H1 (cell line): Measurements from ENCODE around the gene ABL1. TPM values are rescaled to one million over a fixed set of nuclear protein-coding genes. Genes with fewer than 3 reads are reported as not detected.
A peak's percentile ranks its signal among the peaks of the same experiment; 100 is the strongest.

Experiments
- CTCF ChIA-PET: fragments of 300-600 bp; sonication (Branson Sonifier 250); formaldehyde crosslinking; loops from one replicate; lab custom pipeline; 2021; ENCODE audit not compliant: partially characterized antibody; lab: Charles Lee
- POLR2A ChIA-PET: fragments of 300-600 bp; sonication (Branson Sonifier 250); formaldehyde crosslinking; loops from one replicate; lab custom pipeline; 2021; ENCODE audit warnings: inconsistent platforms; ENCODE audit not compliant: partially characterized antibody; lab: Charles Lee
- DNase-seq, 2 experiments: peaks; one replicate each; pipeline versions ENCODE4 v3.0.0 to v3.0.0-alpha.2; 2010 to 2022; ENCODE audit warnings: low spot score in 2 of 2, low read depth in 1 of 2, mixed read lengths in 1 of 2
- FAIRE-seq: peaks from 2 replicates; lab custom pipeline; 2011; peaks lifted over from hg19 to GRCh38; lab: Jason Lieb, UNC
- H2AFZ ChIP-seq: 2 replicates; pipeline ENCODE4 v1.8.1; 2012; ENCODE audit warnings: low read length, inconsistent platforms
- H2AK5ac ChIP-seq: 2 replicates; pipeline ENCODE4 v1.6.1; 2013; ENCODE audit warnings: low read depth, low read length
- H2BK120ac ChIP-seq: replicated peaks from 2 replicates; pipeline ENCODE3; 2013; ENCODE audit warnings: low read depth, low read length, inconsistent platforms
- H2BK12ac ChIP-seq: 2 replicates; pipeline ENCODE4 v1.6.1; 2013; ENCODE audit warnings: low read depth, low read length
- H2BK15ac ChIP-seq: 2 replicates; pipeline ENCODE4 v1.6.1; 2013; ENCODE audit warnings: low read length
- H2BK20ac ChIP-seq: 2 replicates; pipeline ENCODE4 v1.6.1; 2013; ENCODE audit warnings: low read length
- H2BK5ac ChIP-seq: 2 replicates; pipeline ENCODE4 v1.6.1; 2013; ENCODE audit warnings: low read depth, low read length
- H3K14ac ChIP-seq: 2 replicates; pipeline ENCODE4 v1.6.1; 2013; ENCODE audit warnings: inconsistent platforms; ENCODE audit not compliant: insufficient read length
- H3K18ac ChIP-seq: 2 replicates; pipeline ENCODE4 v1.6.1; 2013; ENCODE audit warnings: low read length; ENCODE audit errors: extremely low read depth
- H3K23ac ChIP-seq: 2 replicates; pipeline ENCODE4 v1.6.1; 2013; ENCODE audit warnings: inconsistent platforms; ENCODE audit not compliant: insufficient read length
- H3K23me2 ChIP-seq: 2 replicates; pipeline ENCODE4 v1.6.1; 2013; ENCODE audit warnings: low read depth, low read length
- H3K27ac ChIP-seq: 2 replicates; pipeline ENCODE4 v1.6.1; 2011; ENCODE audit warnings: low read depth, low read length, inconsistent platforms
- H3K27me3 ChIP-seq, 4 experiments: replicated peaks in 1 of 4; 1 replicate in 1 of 4; 2 replicates in 3 of 4; pipeline versions ENCODE4 v1.6.1 to v1.8.1; 2011 to 2013; ENCODE audit warnings: low read length in 3 of 4, mild to moderate bottlenecking in 3 of 4, inconsistent platforms in 2 of 4, mixed read lengths in 2 of 4, moderate library complexity in 1 of 4; ENCODE audit not compliant: control insufficient read depth in 3 of 4, insufficient read depth in 3 of 4; ENCODE audit errors: extremely low read depth in 1 of 4
- H3K36me3 ChIP-seq, 4 experiments: 2 replicates each; pipeline versions ENCODE4 v1.6.1 to v1.8.1; 2011 to 2013; ENCODE audit warnings: mild to moderate bottlenecking in 4 of 4, low read length in 3 of 4, moderate library complexity in 2 of 4, control low read depth in 1 of 4, inconsistent platforms in 1 of 4; ENCODE audit not compliant: insufficient read depth in 4 of 4, control insufficient read depth in 2 of 4
- H3K4ac ChIP-seq: replicated peaks from 2 replicates; pipeline ENCODE3; 2013; ENCODE audit warnings: low read length, low read depth, mixed read lengths, inconsistent platforms; ENCODE audit not compliant: insufficient read length
- H3K4me1 ChIP-seq, 4 experiments: replicated peaks in 1 of 4; 1 replicate in 1 of 4; 2 replicates in 3 of 4; pipeline versions ENCODE4 v1.6.1 to v1.8.1; 2011 to 2013; ENCODE audit warnings: low read length in 3 of 4, inconsistent platforms in 2 of 4, mixed read lengths in 1 of 4; ENCODE audit not compliant: insufficient read depth in 4 of 4, control insufficient read depth in 3 of 4
- H3K4me2 ChIP-seq, 2 experiments: 2 replicates each; pipeline versions ENCODE4 v1.6.1 to v1.8.1; 2011 to 2013; ENCODE audit warnings: low read depth in 2 of 2, low read length in 2 of 2, control low read depth in 1 of 2, inconsistent platforms in 1 of 2, mild to moderate bottlenecking in 1 of 2; ENCODE audit not compliant: insufficient read depth in 1 of 2
- H3K4me3 ChIP-seq, 4 experiments: fragments of 200-600, 300-600 bp in 1 of 4; sonication (generic), shearing (Covaris generic), sonication (Bioruptor Twin) in 1 of 4; 2 replicates each; pipeline versions ENCODE4 v1.5.1 to v1.8.1; 2011 to 2016; ENCODE audit warnings: low read length in 4 of 4, low read depth in 3 of 4, control low read depth in 2 of 4, inconsistent platforms in 2 of 4, mild to moderate bottlenecking in 2 of 4, mixed read lengths in 1 of 4, moderate library complexity in 1 of 4; ENCODE audit not compliant: insufficient read depth in 2 of 4; ENCODE audit errors: extremely low read depth in 1 of 4
- H3K56ac ChIP-seq: replicated peaks from 2 replicates; pipeline ENCODE3; 2013; ENCODE audit warnings: low read depth, mild to moderate bottlenecking, mixed read lengths, low read length, inconsistent platforms; ENCODE audit not compliant: insufficient read length
- H3K79me1 ChIP-seq: 2 replicates; pipeline ENCODE4 v1.6.1; 2013; ENCODE audit warnings: low read depth, low read length, control low read depth
- H3K79me2 ChIP-seq, 2 experiments: 2 replicates each; pipeline versions ENCODE4 v1.6.1 to v1.8.1; 2012 to 2013; ENCODE audit warnings: low read length in 2 of 2, mild to moderate bottlenecking in 2 of 2, inconsistent platforms in 1 of 2; ENCODE audit not compliant: insufficient read depth in 2 of 2, control insufficient read depth in 1 of 2
- H3K9ac ChIP-seq, 4 experiments: replicated peaks in 1 of 4; 1 replicate in 1 of 4; 2 replicates in 3 of 4; pipeline versions ENCODE4 v1.6.1 to v1.8.1; 2011 to 2013; ENCODE audit warnings: low read depth in 3 of 4, low read length in 3 of 4, control low read depth in 2 of 4, mild to moderate bottlenecking in 2 of 4, moderate library complexity in 2 of 4, inconsistent platforms in 1 of 4; ENCODE audit errors: extremely low read depth in 1 of 4
- H3K9me3 ChIP-seq, 2 experiments: 2 replicates each; pipeline versions ENCODE4 v1.6.1 to v1.8.1; 2012 to 2013; ENCODE audit warnings: mild to moderate bottlenecking in 2 of 2, moderate library complexity in 2 of 2, control low read depth in 1 of 2, inconsistent platforms in 1 of 2, low read depth in 1 of 2, low read length in 1 of 2, mixed read lengths in 1 of 2; ENCODE audit not compliant: insufficient read depth in 2 of 2
- H4K20me1 ChIP-seq, 2 experiments: replicated peaks in 1 of 2; 2 replicates each; pipeline versions ENCODE3 to v1.8.1; 2011 to 2013; ENCODE audit warnings: inconsistent platforms in 2 of 2, low read length in 2 of 2, mild to moderate bottlenecking in 1 of 2; ENCODE audit not compliant: insufficient read depth in 2 of 2, control insufficient read depth in 1 of 2
- H4K5ac ChIP-seq: 2 replicates; pipeline ENCODE4 v1.6.1; 2013; ENCODE audit warnings: low read length, low read depth, mixed read lengths, inconsistent platforms; ENCODE audit not compliant: insufficient read length
- H4K8ac ChIP-seq: 2 replicates; pipeline ENCODE4 v1.8.0; 2013; ENCODE audit warnings: mild to moderate bottlenecking, moderate library complexity, low read length, inconsistent platforms; ENCODE audit not compliant: insufficient read depth; ENCODE audit errors: extremely low read depth
- H4K91ac ChIP-seq: replicated peaks from 2 replicates; pipeline ENCODE3; 2013; ENCODE audit warnings: low read length, mixed read lengths, inconsistent platforms; ENCODE audit not compliant: insufficient read length
- JUND ChIP-seq: IDR thresholded peaks from 2 replicates; pipeline ENCODE4 v1.6.1; 2011; ENCODE audit warnings: mild to moderate bottlenecking, improper control_type of control experiment, low read length
- WGBS, 2 experiments: shearing (Covaris generic) in 1 of 2; methylation state at CpG; one replicate each; pipeline versions ENCODE4 v1.1.6 to v1.1.7; 2013 to 2015; ENCODE audit warnings: low lambda C conversion rate in 2 of 2, mixed read lengths in 2 of 2, inconsistent platforms in 1 of 2, low coverage in 1 of 2, missing lambda C conversion rate in 1 of 2; ENCODE audit not compliant: insufficient replicate concordance in 2 of 2, insufficient coverage in 1 of 2, insufficient read length in 1 of 2; ENCODE audit errors: extremely low coverage in 1 of 2, missing lambda C conversion rate in 1 of 2; 5-methylcytosine and 5-hydroxymethylcytosine counted together
- polyA plus RNA-seq, 7 experiments: library from polyadenylated mRNA; depleted of rRNA in 3 of 7; stranded (reverse) in 5 of 7; unstranded in 2 of 7; fragments of >200 nt in 5 of 7; fragments of 200-250 nt in 2 of 7; gene quantifications; 1 replicate in 5 of 7; 2 replicates in 1 of 7; 4 replicates in 1 of 7; pipeline versions ENCODE4 v1.2.1 to v1.2.3, GENCODE V29; 2011 to 2013; ENCODE audit warnings: missing spikeins in 2 of 7, mixed read lengths in 2 of 7
- total RNA-seq: library from RNA; stranded (reverse); fragmentation: NEBNext Ultra II Directional; extraction: Animal tissue kit (Norgen Biotek cat#: 25700); gene quantifications from 2 replicates; pipeline ENCODE4 v1.2.1, GENCODE V29; 2021

ABL1 gene
- total and polyA plus RNA-seq, 2 of the 8 experiments (the other 6 are each of a cell fraction or from before 2014, with no cell fraction given) = 35.3 to 104 TPM

DNA sequence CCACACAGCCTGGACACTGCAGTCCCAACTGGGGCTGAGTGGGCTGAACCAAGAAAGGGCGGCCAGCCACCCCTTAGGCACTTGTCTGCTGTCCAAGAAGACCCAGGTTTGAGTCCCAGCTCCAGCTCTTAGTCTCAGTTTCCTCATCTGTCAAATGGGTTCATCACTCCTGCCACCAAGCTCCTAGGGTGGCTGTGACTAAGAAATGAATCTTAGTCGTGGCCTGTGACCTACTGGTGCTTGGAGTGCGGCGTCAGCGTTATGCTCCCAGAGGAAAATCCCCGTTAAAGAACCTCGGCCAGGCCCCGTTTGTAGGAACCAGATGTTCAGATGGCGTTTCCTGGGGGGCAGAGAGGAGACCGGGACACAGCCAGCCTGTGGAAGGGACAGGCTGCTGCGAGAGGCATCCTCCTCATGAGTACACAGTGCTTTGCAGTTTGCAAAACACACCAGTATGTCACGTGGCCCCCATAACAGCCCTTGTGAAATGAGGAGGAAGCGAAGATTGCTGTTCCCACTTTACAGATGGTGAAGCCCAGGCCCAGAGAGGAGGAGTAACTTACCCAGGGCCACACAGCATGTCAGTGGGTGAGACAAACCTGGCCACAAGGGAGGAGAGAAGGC is 100.7 kb downstream of the ABL1 start:
- Histone ChIP-seq H3K4me1 (peaks cover 8 to 54% (median 32%) of the 10 kb centered on the region in 4 experiments), H2AFZ (no peak overlapping the region), H3K4ac (no peak overlapping the region), H4K20me1 (peaks cover 3 to 5% of the 10 kb centered on the region in 2 experiments), H3K27ac (0 out of 2 replicates have a peak overlapping the region, but pooled peaks have one; percentile 48), H4K8ac (no peak overlapping the region), H3K4me3 (no peak overlapping the region), H2BK15ac (peak overlapping the region; percentile 24; the same call in 1 of the 2 replicates), H3K9ac (no peak overlapping the region), H3K36me3 (no peaks in the 10 kb centered on the region; a peak in 1 of 8 replicates), H2BK5ac (peak overlapping the region; percentile 18; the same call in 1 of the 2 replicates), H2BK120ac (no peak overlapping the region), H2BK12ac (peak overlapping the region; percentile 93; the same call in 1 of the 2 replicates), H3K14ac (no peak overlapping the region), H3K79me1 (no peaks in the 10 kb centered on the region), H3K79me2 (no peaks in the 10 kb centered on the region), H2BK20ac (peak overlapping the region; percentile 66; the same call in 1 of the 2 replicates), H3K23ac (no peak overlapping the region), H4K91ac (peak overlapping the region; percentile 13), H3K56ac (no peak overlapping the region), H3K18ac (peak overlapping the region; percentile 40; the same call in 1 of the 2 replicates), H3K9me3 (no peaks in the 10 kb centered on the region), H4K5ac (no peak overlapping the region), H3K4me2 (peak overlapping the region in 1 of 2 experiments; percentile 39; a peak in 2 of 4 replicates), H3K27me3 (peaks cover 18 to 36% (median 30%) of the 10 kb centered on the region in 4 experiments), H3K23me2 (peaks cover 14% of the 10 kb centered on the region; the same call in 1 of the 2 replicates), H2AK5ac (peak overlapping the region; percentile 43; the same call in 1 of the 2 replicates)
- DNase-seq (no peak), FAIRE-seq (no peak)
- WGBS, 2 experiments = 89% methylated on average over 13 of the region's 13 CpGs; no CpG with 5 or more reads in 1 of the 2 experiments
- ChIA-PET POLR2A (interaction anchor here (1.3 to 1.5 kb wide), 2 partner anchors 9 to 22 kb away, joined by 4 to 5 read pairs; no protein-coding TSS in a partner anchor), CTCF (interaction anchor here (0.6 to 7.8 kb wide), 8 partner anchors 9 to 346 kb away, joined by 3 to 38 read pairs (median 7); no protein-coding TSS in a partner anchor)
- no peak for TF ChIP-seq JUND
